Liver (tissue), 3 donors: ENCODE measurements around the gene DSCAM.

ENCODE experiments used
- CTCF ChIP-seq: fragments of 150-350 bp; IDR thresholded peaks from 2 replicates; pipeline ENCODE4 v1.5.1; 2017; ENCODE audit warnings: improper control_type of control experiment, low read depth, low read length; ENCODE audit not compliant: missing input control
- GABPA ChIP-seq, 2 donors: IDR thresholded peaks in 1 of 2; conservative IDR thresholded peaks in 1 of 2; 2 replicates each; pipeline ENCODE4 v1.6.1; 2016; ENCODE audit warnings: antibody characterized with exemption in 2 of 2, mild to moderate bottlenecking in 1 of 2, moderate library complexity in 1 of 2
- MAX ChIP-seq: IDR thresholded peaks from 2 replicates; pipeline ENCODE4 v1.6.1; 2016; ENCODE audit warnings: antibody characterized with exemption
- RAD21 ChIP-seq, 2 donors: IDR thresholded peaks; 2 replicates each; pipeline ENCODE4 v1.6.1; 2016; ENCODE audit warnings: antibody characterized with exemption in 2 of 2, mild to moderate bottlenecking in 2 of 2
- REST ChIP-seq: IDR thresholded peaks from 2 replicates; pipeline ENCODE4 v1.6.1; 2016; ENCODE audit warnings: antibody characterized with exemption, mild to moderate bottlenecking
- SP1 ChIP-seq: IDR thresholded peaks from 2 replicates; pipeline ENCODE4 v1.6.1; 2018; ENCODE audit warnings: antibody characterized with exemption, mild to moderate bottlenecking
- ZBTB33 ChIP-seq: IDR thresholded peaks from 2 replicates; pipeline ENCODE4 v1.6.1; 2016; ENCODE audit warnings: antibody characterized with exemption
- donor health status: healthy.
- donor health status: healthy.

GRCh38 chr21:40602080-40602479, 244.9 kb downstream of the DSCAM start:
- TF ChIP-seq RAD21 (IDR thresholded peaks at IDR 0.05) (no peak), CTCF (no peak), SP1 (no peak), REST (no peak), MAX (no peak), ZBTB33 (no peak), GABPA (IDR thresholded peaks at IDR 0.05 in 1 of 2, conservative IDR thresholded peaks at IDR 0.05 in 1 of 2) (no peak)
